H1 (cell line): Measurements from ENCODE around the gene LMTK3. TPM values are rescaled to one million over a fixed set of nuclear protein-coding genes. Genes with fewer than 3 reads are reported as not detected.

ENCODE experiments used
- ASH2L ChIP-seq: fragments of 200-600, 300-600 bp; sonication (generic); IDR thresholded peaks from one replicate; pipeline ENCODE4 v1.7.1; 2017; ENCODE audit warnings: low read length
- ATF3 ChIP-seq: IDR thresholded peaks from 2 replicates; pipeline ENCODE4 v1.6.1; 2011; ENCODE audit warnings: low read depth, mild to moderate bottlenecking, low read length; ENCODE audit not compliant: insufficient read depth
- JUN ChIP-seq: IDR thresholded peaks from 2 replicates; pipeline ENCODE4 v1.6.1; 2011; ENCODE audit warnings: low read depth, mild to moderate bottlenecking, improper control_type of control experiment, low read length
- SIN3A ChIP-seq, 2 experiments: IDR thresholded peaks in 1 of 2; conservative IDR thresholded peaks in 1 of 2; 2 replicates each; pipeline ENCODE4 v1.6.1; 2011 to 2012; ENCODE audit warnings: low read length in 2 of 2, improper control_type of control experiment in 1 of 2, low read depth in 1 of 2, mild to moderate bottlenecking in 1 of 2
- SP1 ChIP-seq: IDR thresholded peaks from 2 replicates; pipeline ENCODE4 v1.6.1; 2011; ENCODE audit warnings: low read depth, low read length
- TCF12 ChIP-seq: IDR thresholded peaks from 2 replicates; pipeline ENCODE4 v1.6.1; 2011; ENCODE audit warnings: low read depth, mild to moderate bottlenecking, low read length
- USF2 ChIP-seq: IDR thresholded peaks from 2 replicates; pipeline ENCODE4 v1.6.1; 2011; ENCODE audit warnings: low read length, improper control_type of control experiment
- polyA plus RNA-seq, 7 experiments: library from polyadenylated mRNA; depleted of rRNA in 3 of 7; stranded (reverse) in 5 of 7; unstranded in 2 of 7; fragments of >200 nt in 5 of 7; fragments of 200-250 nt in 2 of 7; gene quantifications; 1 replicate in 5 of 7; 2 replicates in 1 of 7; 4 replicates in 1 of 7; pipeline versions ENCODE4 v1.2.1 to v1.2.3, GENCODE V29; 2011 to 2013; ENCODE audit warnings: missing spikeins in 2 of 7, mixed read lengths in 2 of 7
- total RNA-seq: library from RNA; stranded (reverse); fragmentation: NEBNext Ultra II Directional; extraction: Animal tissue kit (Norgen Biotek cat#: 25700); gene quantifications from 2 replicates; pipeline ENCODE4 v1.2.1, GENCODE V29; 2021

LMTK3 gene
- total and polyA plus RNA-seq, 2 of the 8 experiments (the other 6 are each of a cell fraction or from before 2014, with no cell fraction given) = 2.7 to 12.4 TPM

- TF ChIP-seq ATF3 (no peak), USF2 (no peak), ASH2L (no peak), JUN (no peak), SIN3A (conservative IDR thresholded peaks at IDR 0.05 in 1 of 2, IDR thresholded peaks at IDR 0.05 in 1 of 2; ENCODE audit: low read depth in 1 of 2, low read length in 2 of 2) (no peak), TCF12 (no peak), SP1 (no peak)
These were observed 38.3 kb downstream of the LMTK3 start (continued) for GRCh38 chr19:48473161-48473966.
